Adipocyte (in vitro differentiated cells): ENCODE measurements around the gene AKAP10.

Experiments
- DNase-seq: peaks from one replicate; pipeline ENCODE4 v3.0.0-alpha.2; 2015; ENCODE audit warnings: low read depth
- H3K27me3 ChIP-seq: replicated peaks from 2 replicates; pipeline ENCODE4 v1.7.0; 2013; ENCODE audit warnings: mild to moderate bottlenecking, low read length, moderate library complexity; ENCODE audit not compliant: control insufficient read depth, insufficient read depth
- H3K36me3 ChIP-seq: 2 replicates; pipeline ENCODE4 v1.7.0; 2013; ENCODE audit warnings: low read length, mild to moderate bottlenecking, moderate library complexity; ENCODE audit not compliant: control insufficient read depth, insufficient read depth, severe bottlenecking
- H3K4me1 ChIP-seq: 2 replicates; pipeline ENCODE4 v1.7.0; 2013; ENCODE audit warnings: mild to moderate bottlenecking, low read length, moderate library complexity; ENCODE audit not compliant: control insufficient read depth, insufficient read depth
- H3K4me3 ChIP-seq: 2 replicates; pipeline ENCODE4 v1.7.0; 2013; ENCODE audit warnings: mild to moderate bottlenecking, low read length, moderate library complexity
- H3K9ac ChIP-seq: 2 replicates; pipeline ENCODE4 v1.7.0; 2013; ENCODE audit warnings: mild to moderate bottlenecking, low read length, moderate library complexity
- H3K9me3 ChIP-seq: 2 replicates; pipeline ENCODE4 v1.7.0; 2013; ENCODE audit warnings: mild to moderate bottlenecking, low read length, moderate library complexity; ENCODE audit not compliant: control insufficient read depth

Gene AKAP10

GRCh38 chr17:19943599-19943998, 34.0 kb downstream of the AKAP10 start:
- H3K27me3 ChIP-seq: no peaks in the 10 kb centered on the region
- no peaks in the 10 kb centered on the region for H3K9me3 ChIP-seq
- H3K4me3 ChIP-seq: no peak overlapping the region
- H3K9ac ChIP-seq: no peak overlapping the region
- peaks cover 60% of the 10 kb centered on the region for H3K36me3 ChIP-seq
- no peak for DNase-seq
- peaks cover 25% of the 10 kb centered on the region for H3K4me1 ChIP-seq

- no peak for DNase-seq
- no peak overlapping the region for H3K4me3 ChIP-seq
- H3K4me1 ChIP-seq: peaks cover 20% of the 10 kb centered on the region
- H3K9ac ChIP-seq: no peak overlapping the region
- peaks cover 59% of the 10 kb centered on the region for H3K36me3 ChIP-seq
- H3K27me3 ChIP-seq: no peaks in the 10 kb centered on the region
- no peaks in the 10 kb centered on the region for H3K9me3 ChIP-seq
Measured at GRCh38 chr17:19943026-19943425, 34.6 kb downstream of the AKAP10 start.

GRCh38 chr17:19940722-19941464, 36.7 kb downstream of the AKAP10 start:
- no peak overlapping the region for H3K9ac ChIP-seq
- DNase-seq: peak; percentile 52
- H3K9me3 ChIP-seq: no peaks in the 10 kb centered on the region
- no peak overlapping the region for H3K4me3 ChIP-seq
- no peaks in the 10 kb centered on the region for H3K27me3 ChIP-seq
- H3K4me1 ChIP-seq: peaks cover 23% of the 10 kb centered on the region
- H3K36me3 ChIP-seq: peaks cover 53% of the 10 kb centered on the region

- Histone ChIP-seq H3K9me3 (no peaks in the 10 kb centered on the region), H3K4me1 (peaks cover 23% of the 10 kb centered on the region), H3K36me3 (peaks cover 53% of the 10 kb centered on the region), H3K27me3 (no peaks in the 10 kb centered on the region), H3K9ac (no peak overlapping the region), H3K4me3 (no peak overlapping the region)
- DNase-seq: peak; percentile 41
Measured at GRCh38 chr17:19939993-19940721, 37.5 kb downstream of the AKAP10 start.

GRCh38 chr17:19938736-19939135, 38.9 kb downstream of the AKAP10 start:
- no peaks in the 10 kb centered on the region for H3K27me3 ChIP-seq
- peaks cover 58% of the 10 kb centered on the region for H3K36me3 ChIP-seq
- no peak for DNase-seq
- H3K4me1 ChIP-seq: peaks cover 23% of the 10 kb centered on the region
- no peak overlapping the region for H3K4me3 ChIP-seq
- no peaks in the 10 kb centered on the region for H3K9me3 ChIP-seq
- no peak overlapping the region for H3K9ac ChIP-seq

GRCh38 chr17:19937522-19937921, 40.1 kb downstream of the AKAP10 start:
- Histone ChIP-seq H3K4me3 (no peak overlapping the region), H3K4me1 (peaks cover 23% of the 10 kb centered on the region), H3K9ac (no peak overlapping the region), H3K27me3 (no peaks in the 10 kb centered on the region), H3K36me3 (peaks cover 58% of the 10 kb centered on the region), H3K9me3 (no peaks in the 10 kb centered on the region)
- peak; percentile 73 for DNase-seq

- Histone ChIP-seq H3K4me3 (no peak overlapping the region), H3K4me1 (peaks cover 5% of the 10 kb centered on the region), H3K36me3 (peaks cover 70% of the 10 kb centered on the region), H3K27me3 (no peaks in the 10 kb centered on the region), H3K9ac (no peak overlapping the region), H3K9me3 (no peaks in the 10 kb centered on the region)
- DNase-seq: no peak
Measured at GRCh38 chr17:19935169-19935568, 42.5 kb downstream of the AKAP10 start.

GRCh38 chr17:19933628-19934027, 44.0 kb downstream of the AKAP10 start:
- Histone ChIP-seq H3K4me1 (peaks cover 4% of the 10 kb centered on the region), H3K27me3 (no peaks in the 10 kb centered on the region), H3K4me3 (no peak overlapping the region), H3K36me3 (peaks cover 71% of the 10 kb centered on the region), H3K9me3 (no peaks in the 10 kb centered on the region), H3K9ac (no peak overlapping the region)
- DNase-seq: no peak

GRCh38 chr17:19933221-19933620, 44.4 kb downstream of the AKAP10 start:
- H3K9ac ChIP-seq: no peak overlapping the region
- peak; percentile 25 for DNase-seq
- H3K27me3 ChIP-seq: no peaks in the 10 kb centered on the region
- no peaks in the 10 kb centered on the region for H3K9me3 ChIP-seq
- peaks cover 4% of the 10 kb centered on the region for H3K4me1 ChIP-seq
- H3K4me3 ChIP-seq: no peak overlapping the region
- peaks cover 69% of the 10 kb centered on the region for H3K36me3 ChIP-seq

- Histone ChIP-seq H3K9me3 (no peaks in the 10 kb centered on the region), H3K9ac (no peak overlapping the region), H3K4me1 (no peaks in the 10 kb centered on the region), H3K36me3 (peaks cover 80% of the 10 kb centered on the region), H3K27me3 (no peaks in the 10 kb centered on the region), H3K4me3 (no peak overlapping the region)
- DNase-seq: peak; percentile 69
Measured at GRCh38 chr17:19928299-19928698, 49.3 kb downstream of the AKAP10 start.

GRCh38 chr17:19915245-19915978, 62.2 kb downstream of the AKAP10 start:
- H3K36me3 ChIP-seq: peaks cover 85% of the 10 kb centered on the region
- H3K9ac ChIP-seq: no peak overlapping the region
- no peaks in the 10 kb centered on the region for H3K9me3 ChIP-seq
- peaks cover 3% of the 10 kb centered on the region for H3K4me1 ChIP-seq
- no peak for DNase-seq
- H3K4me3 ChIP-seq: no peak overlapping the region
- no peaks in the 10 kb centered on the region for H3K27me3 ChIP-seq
